Daoy (cell line): ENCODE measurements around the gene HMCN1. TPM values are rescaled to one million over a fixed set of nuclear protein-coding genes. Genes with fewer than 3 reads are reported as not detected.

Experiments
- DNase-seq: peaks from one replicate; pipeline ENCODE4 v3.0.0-alpha.2; 2015; ENCODE audit warnings: low read depth
- total RNA-seq: library from RNA; depleted of rRNA; stranded (reverse); fragments of >200 nt; shearing (Covaris generic); gene quantifications from 2 replicates; pipeline ENCODE4 v1.2.3, GENCODE V29; 2014

HMCN1 gene
- total RNA-seq, 1 experiment from 2014 or later = 2.6 TPM

GRCh38 chr1:185804608-185805007 lies 70.4 kb downstream of the HMCN1 start:
- no peak for DNase-seq

GRCh38 chr1:185807275-185807674 lies 73.1 kb downstream of the HMCN1 start:
- DNase-seq = no peak

GRCh38 chr1:185808631-185809030 lies 74.4 kb downstream of the HMCN1 start:
- no peak for DNase-seq

- DNase-seq = no peak
Measured at GRCh38 chr1:185811073-185811709, 77.0 kb downstream of the HMCN1 start.

GRCh38 chr1:185812934-185813333 lies 78.7 kb downstream of the HMCN1 start:
- no peak for DNase-seq

- peak; percentile 58 for DNase-seq
Measured at GRCh38 chr1:185813401-185813979, 79.3 kb downstream of the HMCN1 start.

- no peak for DNase-seq
Measured at GRCh38 chr1:185816460-185816859, 82.3 kb downstream of the HMCN1 start.

- DNase-seq = no peak
Measured at GRCh38 chr1:185819798-185820197, 85.6 kb downstream of the HMCN1 start.

GRCh38 chr1:185821612-185822385 lies 87.6 kb downstream of the HMCN1 start:
- DNase-seq = no peak

- DNase-seq = peak; percentile 33
Measured at GRCh38 chr1:185823467-185823866, 89.3 kb downstream of the HMCN1 start.

- DNase-seq = no peak
Measured at GRCh38 chr1:185824106-185824505, 89.9 kb downstream of the HMCN1 start.

- DNase-seq = no peak
Measured at GRCh38 chr1:185825556-185825955, 91.4 kb downstream of the HMCN1 start.

- no peak for DNase-seq
Measured at GRCh38 chr1:185834371-185834905, 100.2 kb downstream of the HMCN1 start.

GRCh38 chr1:185835191-185835590 lies 101.0 kb downstream of the HMCN1 start:
- no peak for DNase-seq

- DNase-seq = no peak
Measured at GRCh38 chr1:185837711-185838110, 103.5 kb downstream of the HMCN1 start.

- no peak for DNase-seq
Measured at GRCh38 chr1:185838111-185838510, 103.9 kb downstream of the HMCN1 start.

GRCh38 chr1:185840880-185841279 lies 106.7 kb downstream of the HMCN1 start:
- no peak for DNase-seq

GRCh38 chr1:185843297-185843869 lies 109.2 kb downstream of the HMCN1 start:
- no peak for DNase-seq

GRCh38 chr1:185843986-185844385 lies 109.8 kb downstream of the HMCN1 start:
- DNase-seq = no peak

- DNase-seq = no peak
Measured at GRCh38 chr1:185846672-185847444, 112.7 kb downstream of the HMCN1 start.

- DNase-seq = no peak
Measured at GRCh38 chr1:185849014-185849413, 114.8 kb downstream of the HMCN1 start.

GRCh38 chr1:185850366-185850765 lies 116.2 kb downstream of the HMCN1 start:
- peak; percentile 41 for DNase-seq
